HG02759 (cell line): ENCODE measurements around the gene ADAMTS2.
"Not testable (repeated sequence)": the region's sequence is repeated elsewhere in the genome, so short reads cannot be mapped to it uniquely, and the experiment has no call there.

Source experiments
- ATAC-seq: cut with Tn5 transposase; IDR thresholded peaks from one replicate; pipeline ENCODE4 v1.9.1; 2021; ENCODE audit warnings: mild to moderate bottlenecking, moderate library complexity; ENCODE audit not compliant: unreplicated experiment

Gene ADAMTS2

GRCh38 chr5:179327021-179327735 lies 18.1 kb downstream of the ADAMTS2 start:
- no peak for ATAC-seq

GRCh38 chr5:179326122-179326927 lies 18.9 kb downstream of the ADAMTS2 start:
- ATAC-seq, result no peak

GRCh38 chr5:179325296-179326031 lies 19.8 kb downstream of the ADAMTS2 start:
- ATAC-seq, result no peak

- no peak for ATAC-seq
These were observed 20.4 kb downstream of the ADAMTS2 start for GRCh38 chr5:179324760-179325295.

- ATAC-seq, result not testable (repeated sequence)
These were observed 20.9 kb downstream of the ADAMTS2 start for GRCh38 chr5:179324316-179324715.

GRCh38 chr5:179323026-179323870 lies 22.0 kb downstream of the ADAMTS2 start:
- ATAC-seq, result no peak

- no peak for ATAC-seq
These were observed 22.9 kb downstream of the ADAMTS2 start for GRCh38 chr5:179322071-179323025.

GRCh38 chr5:179321206-179321987 lies 23.9 kb downstream of the ADAMTS2 start:
- no peak for ATAC-seq

- ATAC-seq, result no peak
These were observed 25.4 kb downstream of the ADAMTS2 start for GRCh38 chr5:179319741-179320281.

GRCh38 chr5:179319123-179319522 lies 26.1 kb downstream of the ADAMTS2 start:
- ATAC-seq, result no peak

GRCh38 chr5:179318221-179318955 lies 26.9 kb downstream of the ADAMTS2 start:
- ATAC-seq, result no peak

GRCh38 chr5:179317411-179318220 lies 27.6 kb downstream of the ADAMTS2 start:
- ATAC-seq, result no peak

GRCh38 chr5:179316982-179317381 lies 28.3 kb downstream of the ADAMTS2 start:
- ATAC-seq, result no peak

- ATAC-seq, result no peak
These were observed 29.1 kb downstream of the ADAMTS2 start for GRCh38 chr5:179316111-179316551.

GRCh38 chr5:179315356-179315890 lies 29.8 kb downstream of the ADAMTS2 start:
- no peak for ATAC-seq

- no peak for ATAC-seq
These were observed 30.5 kb downstream of the ADAMTS2 start for GRCh38 chr5:179314606-179315355.
